Choroid plexus epithelial cell (primary cell): ENCODE results near the gene EPS8L3.
"Not testable (repeated sequence)": the region's sequence is repeated elsewhere in the genome, so short reads cannot be mapped to it uniquely, and the experiment has no call there.

Experiments
- DNase-seq: peaks from one replicate; pipeline ENCODE4 v3.0.0-alpha.2; 2010; ENCODE audit warnings: low read depth
- H3K4me3 ChIP-seq: 2 replicates; pipeline ENCODE4 v1.5.1; 2011; ENCODE audit warnings: low read depth, mild to moderate bottlenecking, control low read depth, low read length, moderate library complexity
- TF ChIP-seq, protein P1 (sequence below): conservative IDR thresholded peaks from 2 replicates; pipeline ENCODE4 v1.5.1; 2011; ENCODE audit warnings: low read depth, mild to moderate bottlenecking, control low read depth, inconsistent platforms, low read length, moderate library complexity

Gene EPS8L3

DNA sequence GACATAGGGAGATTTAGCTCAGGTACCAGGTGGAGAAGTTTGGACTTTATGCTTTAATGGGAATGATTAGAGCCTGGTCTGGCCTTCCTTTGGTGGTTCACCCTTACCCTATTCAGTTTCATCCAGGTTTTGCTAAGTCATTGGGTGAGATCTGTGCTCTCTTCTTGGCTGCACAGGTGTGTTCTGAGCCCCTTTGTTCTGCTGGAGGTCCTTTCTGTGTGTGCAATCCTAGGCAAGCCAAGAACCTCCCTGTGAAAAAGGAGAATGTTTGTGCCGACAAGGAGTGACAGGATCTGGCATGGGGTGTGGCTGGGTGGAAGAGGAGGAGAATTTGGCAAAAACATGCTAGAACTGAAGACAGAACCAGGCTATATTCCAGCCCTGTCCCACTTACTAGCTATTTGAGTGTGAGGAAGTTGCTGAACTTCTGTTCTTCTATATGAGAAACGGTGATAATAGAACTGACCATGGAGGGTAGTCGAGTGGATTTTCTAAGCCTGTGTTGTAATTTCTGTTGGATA is 47.1 kb downstream of the EPS8L3 start:
- H3K4me3 ChIP-seq = no peak overlapping the region
- no peak for DNase-seq
- TF ChIP-seq, protein P1, sequence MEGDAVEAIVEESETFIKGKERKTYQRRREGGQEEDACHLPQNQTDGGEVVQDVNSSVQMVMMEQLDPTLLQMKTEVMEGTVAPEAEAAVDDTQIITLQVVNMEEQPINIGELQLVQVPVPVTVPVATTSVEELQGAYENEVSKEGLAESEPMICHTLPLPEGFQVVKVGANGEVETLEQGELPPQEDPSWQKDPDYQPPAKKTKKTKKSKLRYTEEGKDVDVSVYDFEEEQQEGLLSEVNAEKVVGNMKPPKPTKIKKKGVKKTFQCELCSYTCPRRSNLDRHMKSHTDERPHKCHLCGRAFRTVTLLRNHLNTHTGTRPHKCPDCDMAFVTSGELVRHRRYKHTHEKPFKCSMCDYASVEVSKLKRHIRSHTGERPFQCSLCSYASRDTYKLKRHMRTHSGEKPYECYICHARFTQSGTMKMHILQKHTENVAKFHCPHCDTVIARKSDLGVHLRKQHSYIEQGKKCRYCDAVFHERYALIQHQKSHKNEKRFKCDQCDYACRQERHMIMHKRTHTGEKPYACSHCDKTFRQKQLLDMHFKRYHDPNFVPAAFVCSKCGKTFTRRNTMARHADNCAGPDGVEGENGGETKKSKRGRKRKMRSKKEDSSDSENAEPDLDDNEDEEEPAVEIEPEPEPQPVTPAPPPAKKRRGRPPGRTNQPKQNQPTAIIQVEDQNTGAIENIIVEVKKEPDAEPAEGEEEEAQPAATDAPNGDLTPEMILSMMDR = no peak

DNA sequence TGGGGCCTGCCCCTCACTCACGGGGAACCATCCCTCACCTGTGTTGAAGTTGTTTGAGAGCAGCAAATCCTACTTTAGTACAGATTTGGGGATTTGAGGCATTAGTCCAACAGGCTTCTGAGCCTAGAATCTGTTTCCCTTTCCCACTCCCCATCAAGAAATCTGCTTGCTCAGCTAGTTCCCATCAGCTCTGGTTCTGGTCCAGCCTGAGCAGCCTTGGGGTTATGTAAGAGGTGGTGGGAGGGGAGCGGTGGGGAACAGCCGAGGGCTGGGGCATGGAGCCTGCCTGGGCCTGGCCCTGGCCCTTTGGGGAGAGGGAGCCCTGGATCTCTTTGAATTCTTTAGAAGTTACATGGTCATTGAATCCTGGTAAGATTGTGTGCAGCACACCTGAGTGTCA is 47.6 kb downstream of the EPS8L3 start:
- no peak overlapping the region for H3K4me3 ChIP-seq
- TF ChIP-seq, protein P1 = no peak
- no peak for DNase-seq

DNA sequence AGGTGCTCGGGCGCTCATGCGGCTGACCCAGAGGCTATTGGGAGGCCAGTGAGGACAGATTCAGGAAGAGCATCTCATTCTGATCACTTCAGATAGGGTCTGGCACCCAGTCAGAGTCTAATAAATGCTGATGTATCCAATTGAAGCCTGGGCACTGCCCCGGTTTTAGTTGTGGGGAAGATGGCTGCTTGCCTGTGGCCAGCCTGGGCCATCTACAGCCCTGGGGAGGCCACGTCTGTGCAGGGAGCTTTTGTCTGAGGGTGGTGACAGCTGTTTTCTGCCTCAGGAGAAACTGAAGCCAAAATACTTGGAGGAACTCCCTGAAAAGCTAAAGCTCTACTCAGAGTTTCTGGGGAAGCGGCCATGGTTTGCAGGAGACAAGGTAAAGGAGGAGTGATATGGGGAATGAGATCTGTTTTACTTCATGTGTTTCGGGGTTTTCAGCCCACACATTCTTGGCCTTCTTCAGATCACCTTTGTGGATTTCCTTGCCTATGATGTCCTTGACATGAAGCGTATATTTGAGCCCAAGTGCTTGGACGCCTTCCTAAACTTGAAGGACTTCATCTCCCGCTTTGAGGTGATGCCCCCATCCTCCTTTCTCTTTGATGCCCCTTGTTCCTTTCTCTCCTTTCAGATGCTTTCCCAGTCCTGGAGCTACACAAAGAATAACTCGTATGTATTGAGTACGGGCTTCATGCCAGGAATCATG is 48.9 kb downstream of the EPS8L3 start:
- TF ChIP-seq, protein P1 = no peak
- H3K4me3 ChIP-seq = no peak overlapping the region
- DNase-seq = no peak

DNA sequence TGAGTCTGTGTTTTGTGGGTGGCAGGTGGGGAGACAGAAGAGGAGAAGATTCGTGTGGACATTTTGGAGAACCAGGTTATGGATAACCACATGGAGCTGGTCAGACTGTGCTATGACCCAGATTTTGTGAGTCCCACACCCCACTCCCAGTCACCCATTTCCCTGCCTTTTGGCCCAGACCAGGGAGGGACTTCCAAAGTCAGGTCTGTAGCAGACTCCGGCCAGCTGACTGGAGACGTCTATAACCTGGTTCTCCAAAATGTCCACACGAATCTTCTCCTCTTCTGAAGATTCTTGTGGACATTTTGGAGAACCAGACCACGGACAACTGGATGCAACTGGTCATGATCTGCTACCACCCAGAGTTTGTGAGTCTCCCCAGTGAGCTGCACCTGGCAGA is 50.1 kb downstream of the EPS8L3 start:
- no peak overlapping the region for H3K4me3 ChIP-seq
- TF ChIP-seq, protein P1 = no peak
- DNase-seq = no peak

DNA sequence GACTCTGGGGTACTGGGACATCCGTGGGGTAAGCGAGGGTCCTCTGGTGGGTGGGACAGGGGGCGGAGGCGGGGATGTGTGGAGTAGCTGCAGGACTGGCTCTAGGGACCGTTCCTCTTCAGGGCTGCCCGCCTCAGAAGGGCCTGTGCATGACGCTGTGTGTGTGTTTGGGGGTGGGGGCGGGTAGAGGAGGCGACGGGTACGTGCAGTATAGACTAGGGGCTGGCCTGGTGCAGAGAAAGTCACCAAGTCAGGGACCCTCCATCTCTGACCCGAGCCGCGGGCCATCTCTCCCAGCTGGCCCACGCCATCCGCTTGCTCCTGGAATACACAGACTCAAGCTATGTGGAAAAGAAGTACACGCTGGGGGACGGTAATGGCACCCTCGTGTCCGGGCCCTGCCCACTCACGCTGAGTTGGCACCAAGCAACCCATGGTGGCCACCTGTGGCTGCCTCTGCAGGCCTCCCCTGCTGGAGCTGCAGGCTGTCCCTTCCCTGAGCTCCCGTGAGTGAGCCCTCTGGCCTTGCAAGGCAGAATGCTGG is 51.3 kb downstream of the EPS8L3 start:
- TF ChIP-seq, protein P1 = no peak
- no peak for DNase-seq
- H3K4me3 ChIP-seq = peak overlapping the region; percentile 45

DNA sequence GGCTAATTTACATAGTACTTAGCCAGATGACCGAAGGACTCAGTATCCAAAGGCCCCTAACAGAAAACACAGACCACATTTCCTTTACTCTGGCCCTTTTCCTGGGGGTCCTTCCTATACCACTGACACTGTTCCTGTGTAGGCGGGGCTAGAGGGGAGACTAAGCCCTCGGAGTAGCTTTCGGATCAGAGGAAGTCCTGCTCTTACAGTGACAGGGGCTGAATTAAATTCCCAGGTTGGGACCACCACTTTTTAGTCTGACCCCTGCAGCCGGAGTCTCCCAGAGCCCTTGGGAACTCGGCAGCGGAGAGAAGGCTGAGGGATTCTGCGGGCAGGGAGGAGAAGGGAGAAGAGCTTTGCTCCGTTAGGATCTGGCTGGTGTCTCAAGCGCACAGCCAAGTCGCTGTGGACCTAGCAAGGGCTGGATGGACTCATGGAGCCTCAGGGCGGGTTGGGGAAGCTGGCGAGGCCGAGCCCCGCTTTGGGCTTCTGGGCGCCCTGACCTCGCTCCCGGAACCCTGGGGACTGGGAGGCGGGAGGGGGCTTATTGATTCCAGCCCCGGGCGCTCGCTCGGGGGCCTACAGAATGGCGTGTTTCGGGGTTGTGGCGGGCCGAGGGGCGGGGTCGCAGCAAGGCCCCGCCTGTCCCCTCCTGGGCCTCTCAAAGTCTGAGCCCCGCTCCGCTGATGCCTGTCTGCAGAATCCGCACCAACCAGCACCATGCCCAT is 52.0 kb downstream of the EPS8L3 start, which contains the start of gene GSTM5:
TSS of gene GSTM5 (plus strand) at position 659 of the 728 bp plus-strand sequence. CDS start at position 721, 62 bp downstream.
- DNase-seq = not testable (repeated sequence)
- H3K4me3 ChIP-seq = peak within 1 kb of the TSS; percentile 45

DNA sequence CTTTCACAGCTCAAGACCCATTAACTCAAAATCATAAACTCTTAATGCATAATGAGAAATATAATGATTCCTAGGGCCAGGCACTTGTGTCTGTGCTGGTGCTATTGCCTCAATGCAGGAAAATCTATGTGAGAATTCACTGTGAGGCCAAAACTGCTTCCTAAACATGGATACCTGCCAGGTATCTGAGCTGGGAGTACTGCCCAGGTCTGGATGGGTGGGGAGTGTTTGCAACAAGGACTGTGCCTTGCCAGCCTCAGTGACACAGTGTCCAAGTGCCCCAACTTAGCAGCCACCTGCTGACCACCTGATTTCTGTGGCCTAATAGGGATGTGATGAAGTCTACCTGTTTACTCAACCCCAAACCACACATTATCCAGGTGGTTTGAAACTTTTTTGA is 53.9 kb downstream of the EPS8L3 start:
- not testable (repeated sequence) for DNase-seq, H3K4me3 ChIP-seq

DNA sequence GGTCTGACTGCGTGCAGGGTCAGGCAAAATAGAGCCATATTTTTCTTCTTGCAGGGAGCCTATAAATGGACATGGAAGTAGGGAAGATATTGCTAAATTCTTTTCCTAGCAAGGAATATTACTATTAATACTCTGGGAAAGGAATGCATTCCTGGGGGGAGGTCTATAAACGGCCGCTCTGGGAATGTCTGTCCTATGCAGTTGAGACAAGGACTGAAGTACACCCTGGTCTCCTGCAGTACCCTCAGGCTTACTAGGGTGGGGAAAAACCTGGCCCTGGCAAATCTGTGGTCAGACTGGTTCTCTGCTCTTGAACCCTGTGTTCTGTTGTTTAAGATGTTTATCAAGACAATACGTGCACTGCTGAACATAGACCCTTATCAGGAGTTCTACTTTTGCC is 54.8 kb downstream of the EPS8L3 start:
- not testable (repeated sequence) for DNase-seq, H3K4me3 ChIP-seq
